HepG2 (cell line): ENCODE measurements around the gene ADAR. TPM values are rescaled to one million over a fixed set of nuclear protein-coding genes. Genes with fewer than 3 reads are reported as not detected.

Experiments used
- ARNT2 ChIP-seq: sonication (generic); formaldehyde crosslinking; IDR thresholded peaks from 2 replicates; pipeline ENCODE4 v1.8.0; 2022; ENCODE audit warnings: mild to moderate bottlenecking, low read depth, missing genetic modification reagents, moderate library complexity
- CBX1 ChIP-seq: IDR thresholded peaks from one replicate; pipeline ENCODE4 v1.6.1; 2016; ENCODE audit warnings: antibody characterized with exemption, low read depth
- DMAP1 ChIP-seq: IDR thresholded peaks from 2 replicates; pipeline ENCODE4 v1.6.1; 2016
- EED ChIP-seq: sonication (generic); formaldehyde crosslinking; IDR thresholded peaks from 2 replicates; pipeline ENCODE4 v1.5.0; 2020; ENCODE audit warnings: mild to moderate bottlenecking, missing genetic modification reagents
- ELF4 ChIP-seq: sonication (generic); formaldehyde crosslinking; IDR thresholded peaks from 2 replicates; pipeline ENCODE4 v1.5.0; 2020; ENCODE audit warnings: missing genetic modification reagents, mild to moderate bottlenecking, moderate library complexity, borderline replicate concordance
- HCFC1 ChIP-seq: fragments of 150-350 bp; IDR thresholded peaks from 2 replicates; pipeline ENCODE4 v1.6.1; 2014; ENCODE audit warnings: low read depth, low read length
- KDM3A ChIP-seq: IDR thresholded peaks from 2 replicates; pipeline ENCODE4 v1.6.1; 2018; ENCODE audit warnings: low read depth, missing compliant biosample characterization
- MIXL1 ChIP-seq: IDR thresholded peaks from 2 replicates; pipeline ENCODE4 v1.6.1; 2016
- MTA3 ChIP-seq: sonication (generic); formaldehyde crosslinking; IDR thresholded peaks from 2 replicates; pipeline ENCODE4 v1.4.0; 2020; ENCODE audit warnings: missing genetic modification reagents
- NCOA1 ChIP-seq: sonication (generic); formaldehyde crosslinking; IDR thresholded peaks from 2 replicates; pipeline ENCODE4 v1.9.0; 2021; ENCODE audit warnings: missing genetic modification reagents
- PHB2 ChIP-seq: fragments of 450-650 bp; IDR thresholded peaks from 2 replicates; pipeline ENCODE4 v1.6.1; 2018; ENCODE audit not compliant: partially characterized antibody
- PHF20 ChIP-seq: sonication (generic); formaldehyde crosslinking; IDR thresholded peaks from 2 replicates; pipeline ENCODE4 v1.5.0; 2020; ENCODE audit warnings: mild to moderate bottlenecking, missing genetic modification reagents
- REXO4 ChIP-seq: sonication (generic); formaldehyde crosslinking; IDR thresholded peaks from 2 replicates; pipeline ENCODE4 v1.8.0; 2022; ENCODE audit warnings: missing genetic modification reagents, mild to moderate bottlenecking, borderline replicate concordance
- SNAI1 ChIP-seq: sonication (generic); formaldehyde crosslinking; IDR thresholded peaks from 2 replicates; pipeline ENCODE4 v1.5.0; 2020; ENCODE audit warnings: mild to moderate bottlenecking, missing genetic modification reagents, borderline replicate concordance
- SP5 ChIP-seq: IDR thresholded peaks from 2 replicates; pipeline ENCODE4 v1.6.1; 2016; ENCODE audit warnings: low read depth, borderline replicate concordance
- TEAD2 ChIP-seq: sonication (generic); formaldehyde crosslinking; IDR thresholded peaks from 2 replicates; pipeline ENCODE4 v1.9.0; 2021; ENCODE audit warnings: missing genetic modification reagents
- ZFAT ChIP-seq: sonication (generic); formaldehyde crosslinking; conservative IDR thresholded peaks from 2 replicates; pipeline ENCODE4 v1.8.1; 2023; ENCODE audit warnings: missing genetic modification reagents, inconsistent platforms
- ZKSCAN8 ChIP-seq: IDR thresholded peaks from 2 replicates; pipeline ENCODE4 v1.6.1; 2016; ENCODE audit warnings: borderline replicate concordance, missing genetic modification reagents, missing compliant biosample characterization
- ZNF12 ChIP-seq: sonication (generic); formaldehyde crosslinking; IDR thresholded peaks from 2 replicates; pipeline ENCODE4 v1.5.0; 2020; ENCODE audit warnings: missing genetic modification reagents
- ZNF235 ChIP-seq: sonication (generic); formaldehyde crosslinking; IDR thresholded peaks from 2 replicates; pipeline ENCODE4 v1.8.1; 2023; ENCODE audit warnings: mild to moderate bottlenecking, missing genetic modification reagents, borderline replicate concordance
- ZNF253 ChIP-seq: sonication (generic); formaldehyde crosslinking; IDR thresholded peaks from 2 replicates; pipeline ENCODE4 v1.8.0; 2022; ENCODE audit warnings: mild to moderate bottlenecking, missing genetic modification reagents, borderline replicate concordance
- ZNF562 ChIP-seq: sonication (generic); formaldehyde crosslinking; IDR thresholded peaks from 2 replicates; pipeline ENCODE4 v1.8.0; 2022; ENCODE audit warnings: missing genetic modification reagents, borderline replicate concordance
- ZNF564 ChIP-seq: sonication (generic); formaldehyde crosslinking; IDR thresholded peaks from 2 replicates; pipeline ENCODE4 v1.8.1; 2023; ENCODE audit warnings: mild to moderate bottlenecking, missing genetic modification reagents
- polyA plus RNA-seq, 8 experiments: library from polyadenylated mRNA; depleted of rRNA in 3 of 8; stranded (reverse) in 7 of 8; unstranded in 1 of 8; fragments of >200 nt; fragmentation: Illumina TruSeq in 4 of 8; extraction: Trizol in 4 of 8; gene quantifications; 2 replicates each; pipeline versions ENCODE4 v1.2.1 to v1.2.3, GENCODE V29; 2011 to 2016; ENCODE audit warnings: low read depth in 4 of 8, missing spikeins in 1 of 8, mixed read lengths in 1 of 8; ENCODE audit not compliant: insufficient read depth in 1 of 8
- total RNA-seq, 5 experiments: library from RNA; depleted of rRNA; stranded (reverse); fragments of >200 nt; fragmentation: Illumina TruSeq; extraction: Trizol; gene quantifications; 2 replicates each; pipeline ENCODE4 v1.2.3, GENCODE V29; 2016; ENCODE audit warnings: low read depth in 1 of 5
- TF ChIP-seq, protein P1 (sequence below): sonication (generic); formaldehyde crosslinking; IDR thresholded peaks from 2 replicates; pipeline ENCODE4 v1.4.0; 2020; ENCODE audit warnings: missing genetic modification reagents, mild to moderate bottlenecking, borderline replicate concordance
- TF ChIP-seq, protein P2 (sequence below): IDR thresholded peaks from 2 replicates; pipeline ENCODE4 v1.6.1; 2016
- TF ChIP-seq, protein P3 (sequence below): sonication (generic); formaldehyde crosslinking; IDR thresholded peaks from 2 replicates; pipeline ENCODE4 v1.4.0; 2020; ENCODE audit warnings: missing genetic modification reagents

Gene ADAR
- total and polyA plus RNA-seq, 2 of the 13 experiments (the other 11 are each of a cell fraction or from before 2014, with no cell fraction given): 70.8 to 86.2 TPM

- TF ChIP-seq MIXL1 (CRISPR knock-in tag) (no peak), SP5 (CRISPR knock-in tag) (no peak), REXO4 (CRISPR knock-in tag) (no peak), ELF4 (CRISPR knock-in tag) (0 out of 2 replicates have a peak, but pooled peaks have one; percentile 14), SNAI1 (CRISPR knock-in tag) (no peak), DMAP1 (CRISPR knock-in tag) (no peak), ZNF12 (no peak), MTA3 (no peak), ZKSCAN8 (no peak), ARNT2 (CRISPR knock-in tag) (0 out of 2 replicates have a peak, but pooled peaks have one; percentile 43), EED (CRISPR knock-in tag) (no peak), CBX1 (no peak), TEAD2 (CRISPR knock-in tag) (no peak), HCFC1 (no peak), KDM3A (no peak), PHB2 (no peak), ZFAT (CRISPR knock-in tag) (no peak), NCOA1 (no peak), ZNF564 (0 out of 2 replicates have a peak, but pooled peaks have one; percentile 48), PHF20 (no peak), ZNF562 (CRISPR knock-in tag) (no peak), ZNF253 (CRISPR knock-in tag) (no peak), ZNF235 (0 out of 2 replicates have a peak, but pooled peaks have one; percentile 20)
- TF ChIP-seq, protein P1, sequence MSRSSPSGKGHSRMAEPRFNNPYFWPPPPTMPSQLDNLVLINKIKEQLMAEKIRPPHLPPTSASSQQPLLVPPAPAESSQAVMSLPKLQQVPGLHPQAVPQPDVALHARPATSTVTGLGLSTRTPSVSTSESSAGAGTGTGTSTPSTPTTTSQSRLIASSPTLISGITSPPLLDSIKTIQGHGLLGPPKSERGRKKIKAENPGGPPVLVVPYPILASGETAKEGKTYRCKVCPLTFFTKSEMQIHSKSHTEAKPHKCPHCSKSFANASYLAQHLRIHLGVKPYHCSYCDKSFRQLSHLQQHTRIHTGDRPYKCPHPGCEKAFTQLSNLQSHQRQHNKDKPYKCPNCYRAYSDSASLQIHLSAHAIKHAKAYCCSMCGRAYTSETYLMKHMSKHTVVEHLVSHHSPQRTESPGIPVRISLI (CRISPR knock-in tag): no peak
- TF ChIP-seq, protein P2, sequence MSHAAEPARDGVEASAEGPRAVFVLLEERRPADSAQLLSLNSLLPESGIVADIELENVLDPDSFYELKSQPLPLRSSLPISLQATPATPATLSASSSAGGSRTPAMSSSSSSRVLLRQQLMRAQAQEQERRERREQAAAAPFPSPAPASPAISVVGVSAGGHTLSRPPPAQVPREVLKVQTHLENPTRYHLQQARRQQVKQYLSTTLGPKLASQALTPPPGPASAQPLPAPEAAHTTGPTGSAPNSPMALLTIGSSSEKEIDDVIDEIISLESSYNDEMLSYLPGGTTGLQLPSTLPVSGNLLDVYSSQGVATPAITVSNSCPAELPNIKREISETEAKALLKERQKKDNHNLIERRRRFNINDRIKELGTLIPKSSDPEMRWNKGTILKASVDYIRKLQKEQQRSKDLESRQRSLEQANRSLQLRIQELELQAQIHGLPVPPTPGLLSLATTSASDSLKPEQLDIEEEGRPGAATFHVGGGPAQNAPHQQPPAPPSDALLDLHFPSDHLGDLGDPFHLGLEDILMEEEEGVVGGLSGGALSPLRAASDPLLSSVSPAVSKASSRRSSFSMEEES (CRISPR knock-in tag): no peak
- TF ChIP-seq, protein P3, sequence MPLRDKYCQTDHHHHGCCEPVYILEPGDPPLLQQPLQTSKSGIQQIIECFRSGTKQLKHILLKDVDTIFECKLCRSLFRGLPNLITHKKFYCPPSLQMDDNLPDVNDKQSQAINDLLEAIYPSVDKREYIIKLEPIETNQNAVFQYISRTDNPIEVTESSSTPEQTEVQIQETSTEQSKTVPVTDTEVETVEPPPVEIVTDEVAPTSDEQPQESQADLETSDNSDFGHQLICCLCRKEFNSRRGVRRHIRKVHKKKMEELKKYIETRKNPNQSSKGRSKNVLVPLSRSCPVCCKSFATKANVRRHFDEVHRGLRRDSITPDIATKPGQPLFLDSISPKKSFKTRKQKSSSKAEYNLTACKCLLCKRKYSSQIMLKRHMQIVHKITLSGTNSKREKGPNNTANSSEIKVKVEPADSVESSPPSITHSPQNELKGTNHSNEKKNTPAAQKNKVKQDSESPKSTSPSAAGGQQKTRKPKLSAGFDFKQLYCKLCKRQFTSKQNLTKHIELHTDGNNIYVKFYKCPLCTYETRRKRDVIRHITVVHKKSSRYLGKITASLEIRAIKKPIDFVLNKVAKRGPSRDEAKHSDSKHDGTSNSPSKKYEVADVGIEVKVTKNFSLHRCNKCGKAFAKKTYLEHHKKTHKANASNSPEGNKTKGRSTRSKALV (CRISPR knock-in tag): no peak
Measured at GRCh38 chr1:154557939-154558719, 49.9 kb downstream of the ADAR start, which contains the start of gene UBE2Q1 (continued).
